Small intestine (tissue), 7 donors: ENCODE results near the gene KIF18B. TPM values are rescaled to one million over a fixed set of nuclear protein-coding genes. Genes with fewer than 3 reads are reported as not detected.

Experiments used
- DNase-seq, 2 donors: peaks; one replicate each; pipeline versions ENCODE4 v3.0.0 to v3.0.0-alpha.2; 2013
- FAIRE-seq: peaks from 2 replicates; lab custom pipeline; 2012; peaks lifted over from hg19 to GRCh38; lab: Jason Lieb, UNC
- H3K27ac ChIP-seq, 3 donors: one replicate each; pipeline ENCODE4 v1.5.1; 2013; ENCODE audit warnings: low read length in 2 of 3, mild to moderate bottlenecking in 2 of 3, control low read depth in 1 of 3, inconsistent platforms in 1 of 3, low read depth in 1 of 3, moderate library complexity in 1 of 3
- H3K27me3 ChIP-seq, 3 donors: one replicate each; pipeline ENCODE4 v1.6.1; 2013; ENCODE audit warnings: low read length in 3 of 3, inconsistent platforms in 1 of 3; ENCODE audit not compliant: control insufficient read depth in 3 of 3, insufficient read depth in 3 of 3
- H3K36me3 ChIP-seq, 3 donors: one replicate each; pipeline ENCODE4 v1.6.1; 2013; ENCODE audit warnings: low read length in 3 of 3, inconsistent platforms in 1 of 3, low read depth in 1 of 3, mild to moderate bottlenecking in 1 of 3, moderate library complexity in 1 of 3; ENCODE audit not compliant: control insufficient read depth in 3 of 3, insufficient read depth in 2 of 3
- H3K4me1 ChIP-seq, 3 donors: one replicate each; pipeline ENCODE4 v1.6.1; 2013; ENCODE audit warnings: low read length in 2 of 3, inconsistent platforms in 1 of 3, low read depth in 1 of 3, mild to moderate bottlenecking in 1 of 3, moderate library complexity in 1 of 3; ENCODE audit not compliant: control insufficient read depth in 3 of 3, insufficient read depth in 2 of 3
- H3K4me3 ChIP-seq, 3 donors: one replicate each; pipeline ENCODE4 v1.5.1; 2013; ENCODE audit warnings: low read length in 3 of 3, control low read depth in 1 of 3, inconsistent platforms in 1 of 3, low read depth in 1 of 3, mild to moderate bottlenecking in 1 of 3, moderate library complexity in 1 of 3
- H3K9me3 ChIP-seq, 2 donors: one replicate each; pipeline ENCODE4 v1.6.1; 2013; ENCODE audit warnings: low read depth in 1 of 2, low read length in 1 of 2; ENCODE audit not compliant: control insufficient read depth in 2 of 2, insufficient read depth in 1 of 2
- WGBS, 3 donors: extraction: QIAGEN DNeasy Blood & Tissue Kit; methylation state at CpG; one replicate each; pipeline ENCODE4 v1.1.7; 2013; 5-methylcytosine and 5-hydroxymethylcytosine counted together
- polyA plus RNA-seq, 4 donors: library from polyadenylated mRNA; stranded (reverse) in 3 of 4; unstranded in 1 of 4; fragments of 200-250 nt in 3 of 4; fragments of 120-200 nt in 1 of 4; gene quantifications; one replicate each; pipeline versions ENCODE4 v1.2.1 to v1.2.3, GENCODE V29; 2013
- donor health status: healthy with polysubstance abuse.
- donor health status: control.
- donor health status: control.
- donor health status: Bipolar disorder and iron deficiency.
- donor health status: healthy.

Gene KIF18B
- polyA plus RNA-seq, 4 donors = 0.27 to 9.5 (median 3.8) TPM

DNA sequence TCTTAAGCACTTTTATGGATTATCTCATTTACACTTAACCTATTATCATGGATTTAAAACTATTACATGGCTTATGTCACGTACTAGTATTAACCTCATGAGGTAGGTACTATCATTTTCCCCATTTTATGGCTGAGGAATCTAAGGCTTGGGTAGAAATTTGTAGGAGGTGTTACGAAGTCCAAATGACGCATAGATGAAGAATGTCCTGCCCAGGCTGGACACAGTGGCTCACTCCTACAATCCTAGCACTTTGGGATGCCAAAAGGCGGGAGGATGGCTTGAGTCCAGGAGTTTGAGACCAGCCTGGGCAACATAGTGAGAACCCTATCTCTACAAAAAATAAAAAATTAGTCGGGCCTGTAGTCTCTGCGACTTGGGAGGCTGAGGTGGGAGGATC, 25.4 kb upstream of the KIF18B start:
- H3K36me3 ChIP-seq = no peaks in the 10 kb centered on the region
- FAIRE-seq (no peak), DNase-seq (no peak)
- peaks cover 2 to 25% (median 3%) of the 10 kb centered on the region in 3 donors for H3K4me1 ChIP-seq
- WGBS, 3 donors = 78 to 88% (median 86%) methylated on average over 6 of the region's 6 CpGs
- no peak overlapping the region for H3K27ac ChIP-seq
- H3K27me3 ChIP-seq = peaks cover 6 to 78% (median 14%) of the 10 kb centered on the region in 3 donors
- no peaks in the 10 kb centered on the region for H3K9me3 ChIP-seq
- H3K4me3 ChIP-seq = no peak overlapping the region

DNA sequence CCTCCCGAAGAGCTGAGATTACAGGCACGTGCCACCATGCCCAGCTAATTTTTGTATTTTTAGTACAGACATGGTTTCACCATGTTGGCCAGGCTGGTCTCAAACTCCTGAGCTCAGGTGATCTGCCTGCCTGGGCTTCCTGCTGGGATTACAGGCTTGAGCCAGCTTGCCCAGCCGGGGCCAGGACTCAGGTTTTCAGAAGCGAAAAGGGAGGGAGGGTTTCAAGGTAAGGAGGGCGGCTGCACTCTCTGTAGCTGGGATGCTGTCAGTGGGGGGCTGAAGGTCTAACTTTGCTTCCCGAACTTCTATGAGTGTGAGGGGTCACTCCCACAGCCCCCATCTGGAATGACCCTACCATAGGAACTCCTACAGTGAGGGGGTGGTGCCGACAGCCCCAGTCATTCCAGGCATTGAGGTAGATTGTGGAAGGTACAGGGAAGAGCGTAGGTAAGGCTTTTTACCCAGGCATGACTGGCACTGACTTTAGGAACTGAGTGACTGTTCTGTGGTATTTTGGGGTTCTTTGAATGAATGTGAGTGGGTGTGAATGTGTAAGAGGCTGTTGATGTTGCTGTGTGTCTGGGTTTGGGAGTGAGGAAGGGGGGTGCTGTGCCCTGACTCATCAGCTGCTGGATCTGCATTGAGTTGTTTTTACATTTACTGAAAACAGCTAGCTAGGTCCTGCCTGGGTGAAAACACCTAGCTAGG, 24.4 kb upstream of the KIF18B start:
- Histone ChIP-seq H3K27ac (no peak overlapping the region), H3K9me3 (no peaks in the 10 kb centered on the region), H3K36me3 (no peaks in the 10 kb centered on the region), H3K4me3 (no peak overlapping the region), H3K27me3 (peaks cover 10 to 74% (median 18%) of the 10 kb centered on the region in 3 donors), H3K4me1 (peaks cover 2 to 21% (median 3%) of the 10 kb centered on the region in 3 donors)
- WGBS, 3 donors = 52 to 62% (median 60%) methylated on average over 8 of the region's 8 CpGs
- DNase-seq = no peak
- FAIRE-seq = no peak

DNA sequence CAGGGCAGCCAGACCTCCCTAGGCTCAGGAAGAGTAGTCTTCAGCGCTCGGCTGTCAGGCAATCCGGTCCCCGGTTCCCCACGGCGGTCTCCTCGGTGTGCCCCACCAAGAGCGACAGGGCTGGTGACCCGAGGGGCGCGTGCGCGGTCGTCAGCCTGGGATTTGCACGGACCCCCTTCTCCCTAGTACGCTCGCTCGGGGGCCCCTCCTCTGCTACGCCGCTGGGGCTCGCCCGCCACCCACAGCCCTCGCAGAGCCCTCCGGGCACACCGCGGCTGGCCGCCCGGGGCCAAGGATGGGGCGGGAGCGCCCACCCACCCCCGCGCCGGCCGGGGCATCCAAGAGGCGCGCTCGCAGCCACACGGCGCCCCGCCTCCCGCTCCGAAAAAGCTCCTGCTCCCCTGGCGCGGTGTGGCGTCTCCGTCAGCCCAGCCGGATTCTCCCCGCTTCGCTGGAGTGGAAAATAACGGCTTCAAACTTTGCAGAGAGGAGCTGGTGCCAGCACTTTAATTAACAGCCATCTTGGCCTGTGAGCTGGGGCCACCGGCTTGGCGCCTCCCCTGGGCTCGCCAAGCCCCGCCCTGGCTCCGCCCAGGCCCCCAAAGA, 22.7 kb upstream of the KIF18B start:
- Histone ChIP-seq H3K27ac (peak overlapping the region in 2 of 3 donors; percentile 8 to 76), H3K4me1 (peaks cover 2 to 21% (median 3%) of the 10 kb centered on the region in 3 donors), H3K27me3 (peaks cover 10 to 78% (median 33%) of the 10 kb centered on the region in 3 donors), H3K36me3 (no peaks in the 10 kb centered on the region), H3K4me3 (peak overlapping the region; percentile 14 to 60 (median 23)), H3K9me3 (peaks cover 0 to 2% of the 10 kb centered on the region in 2 donors)
- FAIRE-seq (no peak), DNase-seq (peak in 1 of 2 donors; percentile 29)
- 2 to 4% (median 2%) methylated on average over 35 to 55 of the region's 55 CpGs for WGBS, 3 donors

DNA sequence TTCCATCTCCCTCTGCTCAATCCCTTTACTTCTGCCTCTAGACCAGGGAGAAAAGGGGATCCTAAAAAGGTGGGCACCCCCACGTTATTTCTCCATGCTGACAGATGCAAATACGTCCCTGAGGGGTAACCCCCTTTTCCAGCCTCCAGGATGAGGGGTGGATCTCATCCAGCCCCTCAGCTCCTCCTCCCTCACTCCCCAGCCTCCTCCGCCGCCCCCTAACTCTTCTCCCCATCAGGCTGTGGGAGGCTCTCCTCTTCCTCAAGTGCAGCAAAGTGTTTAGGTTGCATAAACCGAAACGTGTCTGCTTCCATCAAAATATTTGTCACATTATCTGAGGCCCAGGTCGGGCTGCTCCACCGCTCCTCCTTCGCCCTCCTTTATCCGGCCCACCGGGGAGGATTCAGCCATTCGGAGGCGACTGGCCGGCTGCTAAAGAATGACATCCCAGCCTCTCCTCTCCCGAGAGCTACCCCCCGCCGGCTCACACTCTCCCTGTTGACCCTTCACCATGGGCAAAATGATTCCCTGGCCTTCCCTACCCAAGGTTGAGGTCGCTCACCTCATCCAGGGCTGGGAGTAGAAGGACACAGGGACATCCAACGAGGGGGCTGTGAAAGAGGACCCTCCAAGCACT, 21.7 kb upstream of the KIF18B start:
- peak overlapping the region in 1 of 3 donors; percentile 76 for H3K27ac ChIP-seq
- 28 to 30% (median 30%) methylated on average over 19 of the region's 19 CpGs for WGBS, 3 donors
- H3K4me3 ChIP-seq = peak overlapping the region in 1 of 3 donors; percentile 60
- peaks cover 6 to 77% (median 35%) of the 10 kb centered on the region in 3 donors for H3K27me3 ChIP-seq
- peaks cover 0 to 2% of the 10 kb centered on the region in 2 donors for H3K9me3 ChIP-seq
- peak in 1 of 2 donors; percentile 21 for DNase-seq
- FAIRE-seq = no peak
- H3K4me1 ChIP-seq = peaks cover 2 to 21% (median 3%) of the 10 kb centered on the region in 3 donors
- H3K36me3 ChIP-seq = no peaks in the 10 kb centered on the region

DNA sequence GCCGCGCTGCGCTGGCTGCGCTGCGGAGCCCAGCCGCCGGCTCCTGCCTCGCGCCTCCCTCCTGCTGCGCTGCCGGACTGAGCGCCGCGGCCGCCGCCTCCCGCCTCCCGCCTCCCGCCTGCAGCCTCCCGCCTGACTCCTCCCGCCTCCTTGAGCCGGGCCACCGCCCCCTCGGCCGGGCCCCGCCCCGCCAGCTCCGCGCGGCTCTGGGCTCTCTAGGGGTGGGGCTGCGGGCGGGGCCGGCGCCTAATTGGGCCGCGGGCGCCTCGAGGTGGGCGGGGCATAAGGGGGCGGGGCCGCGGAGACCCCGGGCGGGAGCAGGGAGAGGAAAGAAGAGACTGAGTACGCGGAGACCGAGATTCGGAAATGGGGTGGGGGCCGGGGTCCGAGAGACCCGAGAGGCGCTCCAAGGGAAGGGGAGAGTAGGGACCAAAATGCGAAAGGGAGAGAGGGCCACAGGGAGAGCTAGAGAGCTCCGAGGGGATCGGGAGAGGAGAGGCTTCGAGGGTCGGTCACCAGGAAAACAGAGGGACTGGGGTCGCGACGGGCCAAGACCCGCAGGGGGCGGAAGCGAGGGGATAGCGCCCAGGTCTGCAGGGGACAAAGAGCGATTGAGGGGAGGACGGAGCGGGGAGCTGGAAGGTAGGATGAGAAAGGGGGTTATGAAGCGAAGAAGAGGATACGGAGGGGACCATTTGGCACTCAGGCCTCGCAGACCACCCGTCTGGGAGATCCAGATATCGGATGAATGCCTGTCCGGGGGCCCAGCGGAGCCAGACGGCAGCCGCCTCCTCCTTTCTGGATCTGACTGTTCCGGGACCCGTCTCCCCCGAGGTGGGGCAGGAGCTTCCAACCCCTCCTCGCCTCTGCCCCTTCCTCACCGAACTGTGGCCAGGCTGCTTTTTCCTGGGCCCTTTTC, 20.9 kb upstream of the KIF18B start, which contains the start of gene C1QL1:
TSS of gene C1QL1 (minus strand) at position 79 of the 919 bp plus-strand sequence. CDS start 255 bp downstream, outside the sequence.
- H3K36me3 ChIP-seq = no peaks in the 10 kb centered on the region
- peak; percentile 87 to 94 for DNase-seq
- WGBS, 3 donors = 1 to 3% (median 2%) methylated on average over 60 to 81 of the region's 81 CpGs
- peaks cover 2 to 21% (median 3%) of the 10 kb centered on the region in 3 donors for H3K4me1 ChIP-seq
- peaks cover 0 to 2% of the 10 kb centered on the region in 2 donors for H3K9me3 ChIP-seq
- H3K27me3 ChIP-seq = peaks cover 6 to 83% (median 35%) of the 10 kb centered on the region in 3 donors
- FAIRE-seq = no peak
- H3K27ac ChIP-seq = peak within 1 kb of the TSS in 1 of 3 donors; percentile 76
- peak within 1 kb of the TSS; percentile 8 to 60 (median 48) for H3K4me3 ChIP-seq

DNA sequence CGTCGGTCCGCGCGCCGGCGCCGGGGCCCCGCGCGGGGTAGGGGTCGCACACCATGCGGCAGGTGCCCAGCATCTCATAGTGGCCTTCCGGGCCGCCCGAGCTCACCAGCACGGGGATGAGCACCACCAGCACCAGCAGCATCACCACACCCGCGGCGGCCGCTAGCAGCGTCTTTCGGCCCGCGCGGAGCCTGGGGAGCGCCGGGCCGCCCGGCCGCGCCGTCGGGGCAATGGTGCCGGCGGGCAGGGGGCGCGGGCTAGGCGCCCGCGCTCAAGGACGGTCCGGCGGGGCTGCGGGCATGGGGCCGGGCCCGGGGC, 20.3 kb upstream of the KIF18B start:
- 1 to 2% (median 2%) methylated on average over 20 to 47 of the region's 47 CpGs for WGBS, 3 donors
- peak in 1 of 2 donors; percentile 38 for DNase-seq

DNA sequence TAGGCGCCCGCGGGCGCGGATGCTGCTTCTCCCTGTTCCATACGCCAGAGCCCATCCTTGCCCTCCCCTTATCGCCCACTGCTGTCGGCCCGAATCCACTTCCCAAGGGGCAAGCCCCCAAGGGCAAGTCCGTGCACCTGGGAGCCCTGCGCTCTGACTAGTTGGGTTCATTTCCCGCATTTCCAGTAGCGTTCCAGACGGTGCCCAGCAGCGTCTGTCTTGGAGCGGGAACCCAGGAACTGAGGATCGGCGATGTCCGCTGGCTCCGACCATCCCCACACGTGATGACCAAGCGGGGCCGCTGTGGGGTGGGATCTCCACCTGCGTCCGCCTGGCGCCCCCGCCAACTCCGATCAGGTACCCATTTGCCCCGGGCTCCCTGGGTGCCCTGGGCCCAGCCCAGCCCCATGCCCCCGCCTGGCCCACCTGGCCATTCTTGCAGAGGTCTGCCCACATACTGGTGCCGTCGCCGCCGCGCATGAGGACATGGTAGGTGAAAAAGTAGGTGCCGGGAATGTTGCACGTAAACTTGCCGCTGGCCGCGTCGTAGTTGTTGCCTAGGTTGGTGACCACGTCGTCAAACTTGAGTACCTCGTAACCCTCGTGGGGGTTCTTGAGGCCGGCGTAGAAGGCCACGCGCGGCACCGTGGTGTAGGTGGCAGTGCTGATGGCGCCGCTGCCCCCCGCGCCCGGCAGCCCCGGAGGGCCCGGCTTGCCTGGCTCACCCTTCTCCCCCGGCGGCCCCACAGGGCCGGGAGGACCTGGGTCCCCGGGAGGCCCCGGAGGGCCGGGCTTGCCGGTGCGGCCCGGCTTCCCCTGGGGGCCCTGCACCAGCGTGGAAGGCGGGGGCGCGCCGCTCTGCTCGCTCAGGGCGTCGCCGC, 19.7 kb upstream of the KIF18B start:
- peaks cover 6 to 79% (median 35%) of the 10 kb centered on the region in 3 donors for H3K27me3 ChIP-seq
- H3K27ac ChIP-seq = no peak overlapping the region
- H3K9me3 ChIP-seq = peaks cover 0 to 2% of the 10 kb centered on the region in 2 donors
- WGBS, 3 donors = 4 to 10% (median 7%) methylated on average over 59 to 76 of the region's 76 CpGs
- H3K36me3 ChIP-seq = no peaks in the 10 kb centered on the region
- DNase-seq (peak in 1 of 2 donors; percentile 35), FAIRE-seq (no peak)
- peak overlapping the region in 2 of 3 donors; percentile 26 to 48 for H3K4me3 ChIP-seq
- H3K4me1 ChIP-seq = peaks cover 2 to 21% (median 3%) of the 10 kb centered on the region in 3 donors

More for the DNA sequence above, 20.3 kb upstream of the KIF18B start:
- Histone ChIP-seq H3K27me3 (peaks cover 6 to 83% (median 35%) of the 10 kb centered on the region in 3 donors), H3K9me3 (peaks cover 0 to 2% of the 10 kb centered on the region in 2 donors), H3K4me3 (peak overlapping the region in 1 of 3 donors; percentile 48), H3K27ac (no peak overlapping the region), H3K36me3 (no peaks in the 10 kb centered on the region), H3K4me1 (peaks cover 2 to 21% (median 3%) of the 10 kb centered on the region in 3 donors)
- no peak for FAIRE-seq
